ENCODE data around the gene SPRTN.

SPRTN gene

DNA sequence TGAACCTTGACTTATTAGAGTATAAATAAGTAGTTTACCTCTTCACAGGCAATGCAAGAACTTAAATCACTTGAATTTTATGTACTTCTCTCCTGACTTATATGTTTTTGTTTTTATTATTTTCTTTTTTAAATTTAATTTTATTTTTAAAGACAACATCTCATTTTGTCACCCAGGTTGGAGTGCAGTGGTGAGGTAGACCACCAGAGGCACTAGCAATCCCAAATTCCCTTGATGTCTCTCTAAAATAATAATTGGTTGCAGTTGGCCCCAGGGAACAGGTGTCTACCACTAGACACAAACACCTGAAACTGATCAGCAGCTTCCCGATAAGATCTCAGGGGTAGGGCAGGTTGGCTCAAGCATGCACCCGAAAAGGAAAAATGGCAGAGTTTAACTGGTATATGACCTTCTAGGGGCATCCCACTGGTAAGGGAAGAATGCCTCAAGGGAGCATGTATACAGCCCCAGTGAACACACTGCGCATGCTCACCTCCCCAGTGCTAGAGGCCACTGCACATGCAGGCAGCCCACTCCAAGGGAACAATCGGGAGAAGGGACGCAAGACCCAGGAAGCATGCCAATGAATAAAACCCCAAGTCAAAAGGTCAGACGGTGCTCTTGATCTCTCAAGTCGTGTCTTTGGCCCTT is 15.1 kb upstream of the SPRTN start:
- H2AFZ ChIP-seq (ENCODE audit: low read length): no peak overlapping the region

DNA sequence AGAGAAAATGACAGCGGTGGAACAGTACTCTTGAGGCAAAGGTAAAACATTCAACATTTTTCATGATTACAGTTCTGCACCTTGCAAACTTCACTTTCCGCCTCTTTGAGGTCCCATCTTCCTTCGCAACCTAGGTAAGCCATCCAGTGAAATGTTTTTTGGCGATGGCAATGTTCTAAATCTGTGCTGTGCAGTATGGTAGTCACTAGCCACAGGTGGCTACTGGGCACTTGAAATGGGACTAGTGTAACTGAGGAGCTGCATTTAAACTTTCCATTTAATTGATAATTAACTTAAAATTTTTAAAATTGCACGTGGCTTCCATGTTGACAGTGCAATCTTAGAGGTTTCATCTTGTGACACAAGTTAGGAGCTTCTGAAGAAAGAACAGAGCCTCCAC is 13.4 kb upstream of the SPRTN start:
- Histone ChIP-seq H3K4me1 (ENCODE audit: insufficient read depth, low read length, poor library complexity, severe bottlenecking) (no peaks in the 10 kb centered on the region), H3K9me2 (replicated peaks; ENCODE audit: low read depth, low read length) (no peaks in the 10 kb centered on the region), H3K4me3 (ENCODE audit: low read length, poor library complexity, severe bottlenecking) (no peak overlapping the region), H3K27me3 (ENCODE audit: insufficient read depth, low read length, poor library complexity, severe bottlenecking) (no peaks in the 10 kb centered on the region), H3K4me2 (ENCODE audit: low read depth, low read length, poor library complexity, severe bottlenecking) (no peak overlapping the region), H3K79me2 (ENCODE audit: insufficient read depth, low read length) (no peaks in the 10 kb centered on the region), H3K9ac (ENCODE audit: low read depth, low read length, poor library complexity, severe bottlenecking) (no peak overlapping the region), H3K9me3 (ENCODE audit: insufficient read depth, low read depth, low read length) (no peaks in the 10 kb centered on the region), H2AFZ (ENCODE audit: low read length) (no peak overlapping the region), H3F3A (ENCODE audit: low read depth) (no peaks in the 10 kb centered on the region), H3K36me3 (ENCODE audit: insufficient read depth, low read length) (no peaks in the 10 kb centered on the region), H4K20me1 (ENCODE audit: insufficient read depth, low read length, poor library complexity, severe bottlenecking) (no peaks in the 10 kb centered on the region)
- TF ChIP-seq, protein P1, sequence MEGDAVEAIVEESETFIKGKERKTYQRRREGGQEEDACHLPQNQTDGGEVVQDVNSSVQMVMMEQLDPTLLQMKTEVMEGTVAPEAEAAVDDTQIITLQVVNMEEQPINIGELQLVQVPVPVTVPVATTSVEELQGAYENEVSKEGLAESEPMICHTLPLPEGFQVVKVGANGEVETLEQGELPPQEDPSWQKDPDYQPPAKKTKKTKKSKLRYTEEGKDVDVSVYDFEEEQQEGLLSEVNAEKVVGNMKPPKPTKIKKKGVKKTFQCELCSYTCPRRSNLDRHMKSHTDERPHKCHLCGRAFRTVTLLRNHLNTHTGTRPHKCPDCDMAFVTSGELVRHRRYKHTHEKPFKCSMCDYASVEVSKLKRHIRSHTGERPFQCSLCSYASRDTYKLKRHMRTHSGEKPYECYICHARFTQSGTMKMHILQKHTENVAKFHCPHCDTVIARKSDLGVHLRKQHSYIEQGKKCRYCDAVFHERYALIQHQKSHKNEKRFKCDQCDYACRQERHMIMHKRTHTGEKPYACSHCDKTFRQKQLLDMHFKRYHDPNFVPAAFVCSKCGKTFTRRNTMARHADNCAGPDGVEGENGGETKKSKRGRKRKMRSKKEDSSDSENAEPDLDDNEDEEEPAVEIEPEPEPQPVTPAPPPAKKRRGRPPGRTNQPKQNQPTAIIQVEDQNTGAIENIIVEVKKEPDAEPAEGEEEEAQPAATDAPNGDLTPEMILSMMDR (conservative IDR thresholded peaks at IDR 0.05; ENCODE audit: low read length): no peak
- TF ChIP-seq EZH2phosphoT487 (IDR thresholded peaks at IDR 0.05; ENCODE audit: borderline replicate concordance): no peak

More for the DNA sequence above, 15.1 kb upstream of the SPRTN start:
- H3K9me3 ChIP-seq (ENCODE audit: insufficient read depth, low read depth, low read length): no peaks in the 10 kb centered on the region
- H3K9me2 ChIP-seq (replicated peaks; ENCODE audit: low read depth, low read length): no peaks in the 10 kb centered on the region
- no peak overlapping the region for H3K4me3 ChIP-seq (ENCODE audit: low read length, poor library complexity, severe bottlenecking)
- H3K27me3 ChIP-seq (ENCODE audit: insufficient read depth, low read length, poor library complexity, severe bottlenecking): no peaks in the 10 kb centered on the region
- no peaks in the 10 kb centered on the region for H3F3A ChIP-seq (ENCODE audit: low read depth)
- H3K36me3 ChIP-seq (ENCODE audit: insufficient read depth, low read length): no peaks in the 10 kb centered on the region
- H3K4me1 ChIP-seq (ENCODE audit: insufficient read depth, low read length, poor library complexity, severe bottlenecking): no peaks in the 10 kb centered on the region
- TF ChIP-seq, protein P1 (conservative IDR thresholded peaks at IDR 0.05; ENCODE audit: low read length): 0 out of 2 replicates have a peak, but pooled peaks have one; percentile 29
- no peak for TF ChIP-seq EZH2phosphoT487 (IDR thresholded peaks at IDR 0.05; ENCODE audit: borderline replicate concordance)
- H3K9ac ChIP-seq (ENCODE audit: low read depth, low read length, poor library complexity, severe bottlenecking): no peak overlapping the region
- H3K4me2 ChIP-seq (ENCODE audit: low read depth, low read length, poor library complexity, severe bottlenecking): no peak overlapping the region
- no peaks in the 10 kb centered on the region for H3K79me2 ChIP-seq (ENCODE audit: insufficient read depth, low read length)
- H4K20me1 ChIP-seq (ENCODE audit: insufficient read depth, low read length, poor library complexity, severe bottlenecking): no peaks in the 10 kb centered on the region

GRCh38 chr1:231326248-231326647 is 11.8 kb upstream of the SPRTN start:
- Histone ChIP-seq H3K4me2 (ENCODE audit: low read depth, low read length, poor library complexity, severe bottlenecking) (no peak overlapping the region), H3K9me2 (replicated peaks; ENCODE audit: low read depth, low read length) (no peaks in the 10 kb centered on the region), H3K27me3 (ENCODE audit: insufficient read depth, low read length, poor library complexity, severe bottlenecking) (no peaks in the 10 kb centered on the region), H3K9me3 (ENCODE audit: insufficient read depth, low read depth, low read length) (no peaks in the 10 kb centered on the region), H3K36me3 (ENCODE audit: insufficient read depth, low read length) (no peaks in the 10 kb centered on the region), H3K4me3 (ENCODE audit: low read length, poor library complexity, severe bottlenecking) (no peak overlapping the region), H2AFZ (ENCODE audit: low read length) (no peak overlapping the region), H3K9ac (ENCODE audit: low read depth, low read length, poor library complexity, severe bottlenecking) (no peak overlapping the region), H3K4me1 (ENCODE audit: insufficient read depth, low read length, poor library complexity, severe bottlenecking) (no peaks in the 10 kb centered on the region), H4K20me1 (ENCODE audit: insufficient read depth, low read length, poor library complexity, severe bottlenecking) (no peaks in the 10 kb centered on the region), H3F3A (ENCODE audit: low read depth) (no peaks in the 10 kb centered on the region), H3K79me2 (ENCODE audit: insufficient read depth, low read length) (no peaks in the 10 kb centered on the region)
- TF ChIP-seq EZH2phosphoT487 (IDR thresholded peaks at IDR 0.05; ENCODE audit: borderline replicate concordance): no peak
- TF ChIP-seq, protein P1 (conservative IDR thresholded peaks at IDR 0.05; ENCODE audit: low read length): no peak

All from Loucy (cell line).